HepG2 (cell line): ENCODE measurements around the gene APRT. TPM values are rescaled to one million over a fixed set of nuclear protein-coding genes. Genes with fewer than 3 reads are reported as not detected.

Experiments used
- HDAC2 ChIP-seq: sonication (generic); formaldehyde crosslinking; IDR thresholded peaks from 2 replicates; pipeline ENCODE4 v1.4.0; 2020; ENCODE audit warnings: missing genetic modification reagents
- HIC2 ChIP-seq: sonication (generic); formaldehyde crosslinking; IDR thresholded peaks from 2 replicates; pipeline ENCODE4 v1.9.0; 2022; ENCODE audit warnings: low read depth, missing genetic modification reagents
- KMT2A ChIP-seq: sonication (generic); formaldehyde crosslinking; IDR thresholded peaks from 2 replicates; pipeline ENCODE4 v1.4.0; 2020; ENCODE audit warnings: missing genetic modification reagents
- NFKB2 ChIP-seq: sonication (generic); formaldehyde crosslinking; IDR thresholded peaks from 2 replicates; pipeline ENCODE4 v1.4.0; 2020; ENCODE audit warnings: missing genetic modification reagents, borderline replicate concordance
- NR2C2 ChIP-seq: sonication (generic); formaldehyde crosslinking; IDR thresholded peaks from 2 replicates; pipeline ENCODE4 v1.4.0; 2020; ENCODE audit warnings: missing genetic modification reagents, mild to moderate bottlenecking, moderate library complexity, borderline replicate concordance
- PAXIP1 ChIP-seq: sonication (generic); formaldehyde crosslinking; conservative IDR thresholded peaks from 2 replicates; pipeline ENCODE4 v1.4.0; 2020; ENCODE audit warnings: mild to moderate bottlenecking, missing genetic modification reagents, moderate library complexity
- RERE ChIP-seq: IDR thresholded peaks from 2 replicates; pipeline ENCODE4 v1.6.1; 2016; ENCODE audit warnings: low read depth, missing genetic modification reagents, missing compliant biosample characterization
- SIX4 ChIP-seq: sonication (generic); formaldehyde crosslinking; IDR thresholded peaks from 2 replicates; pipeline ENCODE4 v1.4.0; 2020; ENCODE audit warnings: missing genetic modification reagents
- ZFY ChIP-seq: sonication (generic); formaldehyde crosslinking; IDR thresholded peaks from 2 replicates; pipeline ENCODE4 v1.4.0; 2020; ENCODE audit warnings: missing genetic modification reagents
- ZNF143 ChIP-seq: sonication (generic); formaldehyde crosslinking; IDR thresholded peaks from 2 replicates; pipeline ENCODE4 v1.4.0; 2020; ENCODE audit warnings: missing genetic modification reagents
- ZNF567 ChIP-seq: sonication (generic); formaldehyde crosslinking; IDR thresholded peaks from 2 replicates; pipeline ENCODE4 v1.8.1; 2023; ENCODE audit warnings: mild to moderate bottlenecking, missing genetic modification reagents, borderline replicate concordance
- ZNF672 ChIP-seq: sonication (generic); formaldehyde crosslinking; IDR thresholded peaks from 2 replicates; pipeline ENCODE4 v1.8.1; 2022; ENCODE audit warnings: missing genetic modification reagents
- ZNF775 ChIP-seq: sonication (generic); formaldehyde crosslinking; IDR thresholded peaks from 2 replicates; pipeline ENCODE4 v1.4.0; 2020; ENCODE audit warnings: missing genetic modification reagents, mild to moderate bottlenecking, moderate library complexity, borderline replicate concordance
- ZNF883 ChIP-seq: sonication (generic); formaldehyde crosslinking; IDR thresholded peaks from 2 replicates; pipeline ENCODE4 v1.5.1; 2020; ENCODE audit warnings: mild to moderate bottlenecking, missing genetic modification reagents; ENCODE audit errors: not compliant biosample characterization
- polyA plus RNA-seq, 8 experiments: library from polyadenylated mRNA; depleted of rRNA in 3 of 8; stranded (reverse) in 7 of 8; unstranded in 1 of 8; fragments of >200 nt; fragmentation: Illumina TruSeq in 4 of 8; extraction: Trizol in 4 of 8; gene quantifications; 2 replicates each; pipeline versions ENCODE4 v1.2.1 to v1.2.3, GENCODE V29; 2011 to 2016; ENCODE audit warnings: low read depth in 4 of 8, missing spikeins in 1 of 8, mixed read lengths in 1 of 8; ENCODE audit not compliant: insufficient read depth in 1 of 8
- total RNA-seq, 5 experiments: library from RNA; depleted of rRNA; stranded (reverse); fragments of >200 nt; fragmentation: Illumina TruSeq; extraction: Trizol; gene quantifications; 2 replicates each; pipeline ENCODE4 v1.2.3, GENCODE V29; 2016; ENCODE audit warnings: low read depth in 1 of 5
- TF ChIP-seq, protein P1 (sequence below): sonication (generic); formaldehyde crosslinking; IDR thresholded peaks from 2 replicates; pipeline ENCODE4 v1.8.0; 2022; ENCODE audit warnings: mild to moderate bottlenecking, missing genetic modification reagents, borderline replicate concordance

Gene APRT
- total and polyA plus RNA-seq, 2 of the 13 experiments (the other 11 are each of a cell fraction or from before 2014, with no cell fraction given): 155 to 242 TPM

- TF ChIP-seq PAXIP1 (CRISPR knock-in tag) (peak; percentile 87), KMT2A (CRISPR knock-in tag) (no peak), ZNF775 (CRISPR knock-in tag) (no peak), ZNF143 (CRISPR knock-in tag) (no peak), ZNF883 (CRISPR knock-in tag) (no peak), NFKB2 (CRISPR knock-in tag) (no peak), SIX4 (CRISPR knock-in tag) (no peak), NR2C2 (CRISPR knock-in tag) (no peak), HIC2 (peak; percentile 98), RERE (CRISPR knock-in tag) (no peak), HDAC2 (CRISPR knock-in tag) (no peak; the same call in 1 of the 2 replicates), ZFY (no peak; the same call in 1 of the 2 replicates), ZNF567 (no peak), ZNF672 (CRISPR knock-in tag) (no peak)
- TF ChIP-seq, protein P1, sequence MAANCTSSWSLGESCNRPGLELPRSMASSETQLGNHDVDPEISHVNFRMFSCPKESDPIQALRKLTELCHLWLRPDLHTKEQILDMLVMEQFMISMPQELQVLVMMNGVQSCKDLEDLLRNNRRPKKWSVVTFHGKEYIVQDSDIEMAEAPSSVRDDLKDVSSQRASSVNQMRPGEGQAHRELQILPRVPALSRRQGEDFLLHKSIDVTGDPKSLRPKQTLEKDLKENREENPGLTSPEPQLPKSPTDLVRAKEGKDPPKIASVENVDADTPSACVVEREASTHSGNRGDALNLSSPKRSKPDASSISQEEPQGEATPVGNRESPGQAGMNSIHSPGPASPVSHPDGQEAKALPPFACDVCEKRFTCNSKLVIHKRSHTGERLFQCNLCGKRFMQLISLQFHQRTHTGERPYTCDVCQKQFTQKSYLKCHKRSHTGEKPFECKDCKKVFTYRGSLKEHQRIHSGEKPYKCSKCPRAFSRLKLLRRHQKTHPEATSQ (CRISPR knock-in tag): 0 out of 2 replicates have a peak, but pooled peaks have one; percentile 14
These were observed 24.0 kb downstream of the APRT start (continued) for GRCh38 chr16:88787579-88788314.
